Muscle of leg (tissue), 11 donors: ENCODE data around the gene PFDN4. TPM values are rescaled to one million over a fixed set of nuclear protein-coding genes. Genes with fewer than 3 reads are reported as not detected.

Experiments
- DNase-seq: peaks from one replicate; pipeline ENCODE4 v3.0.0; 2013
- H3K27ac ChIP-seq: one replicate; pipeline ENCODE4 v1.5.1; 2013; ENCODE audit warnings: mild to moderate bottlenecking, low read length, control low read depth
- H3K27me3 ChIP-seq: one replicate; pipeline ENCODE4 v1.6.1; 2013; ENCODE audit warnings: low read length; ENCODE audit not compliant: control insufficient read depth, insufficient read depth
- H3K36me3 ChIP-seq: one replicate; pipeline ENCODE4 v1.6.1; 2013; ENCODE audit warnings: low read length; ENCODE audit not compliant: control insufficient read depth, insufficient read depth
- H3K4me1 ChIP-seq: one replicate; pipeline ENCODE4 v1.6.1; 2013; ENCODE audit warnings: low read length; ENCODE audit not compliant: control insufficient read depth, insufficient read depth
- H3K4me3 ChIP-seq: one replicate; pipeline ENCODE4 v1.5.1; 2013; ENCODE audit warnings: low read length, control low read depth
- H3K9me3 ChIP-seq: replicated peaks from 2 replicates; pipeline ENCODE4 v1.6.1; 2013; ENCODE audit warnings: low read depth, low read length; ENCODE audit not compliant: control insufficient read depth
- WGBS: methylation state at CpG from one replicate; pipeline ENCODE4 v1.1.5; 2013; ENCODE audit warnings: missing lambda C conversion rate; ENCODE audit not compliant: insufficient coverage; 5-methylcytosine and 5-hydroxymethylcytosine counted together
- polyA plus RNA-seq, 8 donors: library from polyadenylated mRNA; unstranded; fragments of 120-200 nt; gene quantifications; one replicate each; pipeline versions ENCODE4 v1.2.1 to v1.2.3, GENCODE V29; 2013; ENCODE audit warnings: inconsistent platforms in 1 of 8, low replicate concordance in 1 of 8; ENCODE audit not compliant: insufficient read length in 8 of 8, insufficient read depth in 1 of 8
- total RNA-seq: library from RNA; stranded (reverse); fragments of 120-200 nt; gene quantifications from one replicate; pipeline ENCODE4 v1.2.4, GENCODE V29; 2013

The PFDN4 gene
- total and polyA plus RNA-seq, 9 donors = 56.0 to 95.5 (median 60.7) TPM

GRCh38 chr20:54199721-54200176 is 8.1 kb upstream of the PFDN4 start:
- H3K9me3 ChIP-seq = no peaks in the 10 kb centered on the region
- H3K4me1 ChIP-seq = peaks cover 7% of the 10 kb centered on the region
- H3K4me3 ChIP-seq = no peak overlapping the region
- DNase-seq = peak; percentile 81
- WGBS = 17% methylated on average over 2 of the region's 7 CpGs
- no peaks in the 10 kb centered on the region for H3K36me3 ChIP-seq
- no peaks in the 10 kb centered on the region for H3K27me3 ChIP-seq
- no peak overlapping the region for H3K27ac ChIP-seq

DNA sequence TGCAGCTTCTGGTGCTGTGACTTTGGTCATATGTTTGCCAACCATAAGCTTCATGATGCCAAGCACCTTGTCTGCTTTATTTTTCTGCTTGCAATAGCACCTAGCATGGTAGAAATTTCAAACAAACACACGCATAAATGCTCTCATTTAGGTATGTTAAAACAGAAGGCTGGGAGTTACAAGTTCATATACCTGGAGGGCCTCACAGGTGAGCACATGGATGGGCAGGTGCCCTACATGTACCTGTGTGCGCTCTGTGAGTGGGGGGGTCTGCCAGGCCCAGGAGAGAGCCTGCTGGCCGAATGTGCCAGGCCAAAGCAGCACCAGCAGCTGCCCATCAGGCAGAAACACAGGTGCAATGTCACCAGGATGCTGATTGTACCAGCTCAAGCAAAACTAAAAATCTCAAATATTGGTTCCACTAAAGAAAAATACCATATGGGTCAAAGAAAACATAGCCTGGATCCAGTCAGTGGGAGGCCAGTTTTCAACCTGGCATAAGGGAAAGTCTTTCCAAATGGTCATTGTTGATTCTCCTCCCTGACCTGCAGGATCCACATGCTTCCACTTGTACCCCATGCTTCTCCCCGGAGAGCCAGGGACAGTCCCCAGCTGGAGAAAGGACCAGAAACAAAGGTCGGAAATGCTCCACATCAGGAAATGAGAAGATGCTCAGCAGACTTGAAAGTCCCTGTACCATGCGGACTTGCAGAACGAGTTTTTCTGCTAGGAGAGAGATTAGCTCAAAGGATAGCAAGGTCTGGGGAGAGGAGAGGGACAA is 7.2 kb upstream of the PFDN4 start:
- no peak overlapping the region for H3K4me3 ChIP-seq
- no peaks in the 10 kb centered on the region for H3K27me3 ChIP-seq
- no peaks in the 10 kb centered on the region for H3K9me3 ChIP-seq
- 72% methylated on average over 5 of the region's 7 CpGs for WGBS
- H3K27ac ChIP-seq = no peak overlapping the region
- no peaks in the 10 kb centered on the region for H3K4me1 ChIP-seq
- no peaks in the 10 kb centered on the region for H3K36me3 ChIP-seq
- no peak for DNase-seq

DNA sequence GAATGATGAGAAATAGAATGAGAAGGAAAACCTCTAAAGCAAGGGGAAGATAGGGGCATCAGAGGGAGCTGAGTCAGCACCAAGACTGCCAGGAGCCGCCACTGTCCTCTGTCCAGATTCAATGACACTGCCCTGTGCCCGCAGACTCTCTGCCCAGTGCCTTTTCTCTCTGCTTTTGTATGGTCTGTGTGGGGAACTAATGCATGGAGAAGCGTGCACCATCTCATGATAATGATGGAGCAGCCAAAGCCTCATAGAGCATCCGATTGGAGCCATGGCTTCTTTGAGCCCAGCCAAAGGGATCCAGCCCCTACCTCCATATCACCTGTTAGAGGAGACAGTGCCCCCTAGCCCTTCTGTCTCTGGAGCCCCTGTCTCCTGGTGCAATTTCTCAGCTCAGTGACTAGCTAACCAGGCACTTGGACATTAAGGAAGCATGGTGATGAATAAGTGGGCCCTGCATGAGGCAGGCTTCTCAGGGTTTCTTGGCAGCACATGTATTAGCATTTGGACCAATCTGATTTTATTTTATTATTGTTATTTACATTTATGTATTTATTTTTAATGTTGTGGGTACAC is 6.5 kb upstream of the PFDN4 start:
- Histone ChIP-seq H3K9me3 (no peaks in the 10 kb centered on the region), H3K36me3 (no peaks in the 10 kb centered on the region), H3K27ac (no peak overlapping the region), H3K4me1 (no peaks in the 10 kb centered on the region), H3K27me3 (no peaks in the 10 kb centered on the region), H3K4me3 (no peak overlapping the region)
- WGBS = 88% methylated on average over 3 of the region's 4 CpGs
- no peak for DNase-seq

GRCh38 chr20:54203281-54203680 is 4.6 kb upstream of the PFDN4 start:
- Histone ChIP-seq H3K4me3 (no peak overlapping the region), H3K9me3 (no peaks in the 10 kb centered on the region), H3K27ac (no peak overlapping the region), H3K36me3 (no peaks in the 10 kb centered on the region), H3K27me3 (no peaks in the 10 kb centered on the region), H3K4me1 (no peaks in the 10 kb centered on the region)
- DNase-seq = no peak
- WGBS = no CpG with 5 or more reads among the region's 5 CpGs

DNA sequence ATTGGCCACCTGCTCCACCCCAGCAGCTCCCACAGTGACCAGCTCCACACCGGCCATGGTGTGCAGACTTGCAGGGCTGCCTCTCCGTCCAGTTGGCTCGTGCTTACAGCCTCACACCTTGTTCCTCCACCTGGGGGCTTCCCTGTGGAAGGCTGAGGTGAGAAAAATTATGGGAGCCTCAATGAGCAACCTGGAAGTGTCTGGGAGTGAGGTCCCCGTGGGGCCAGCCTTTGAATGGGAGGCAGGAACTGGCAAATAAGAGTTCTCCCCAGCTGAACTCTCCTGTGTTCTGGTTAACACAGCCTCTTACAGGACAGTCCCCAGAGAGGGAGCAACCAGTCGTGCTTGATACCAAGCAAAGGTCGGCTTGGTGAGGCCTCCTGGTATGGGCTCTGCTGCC is 3.8 kb upstream of the PFDN4 start:
- H3K4me1 ChIP-seq = peaks cover 4% of the 10 kb centered on the region
- no peaks in the 10 kb centered on the region for H3K9me3 ChIP-seq
- no peaks in the 10 kb centered on the region for H3K27me3 ChIP-seq
- no peak overlapping the region for H3K4me3 ChIP-seq
- no peak overlapping the region for H3K27ac ChIP-seq
- H3K36me3 ChIP-seq = no peaks in the 10 kb centered on the region
- no peak for DNase-seq
- 32% methylated on average over 2 of the region's 6 CpGs for WGBS

DNA sequence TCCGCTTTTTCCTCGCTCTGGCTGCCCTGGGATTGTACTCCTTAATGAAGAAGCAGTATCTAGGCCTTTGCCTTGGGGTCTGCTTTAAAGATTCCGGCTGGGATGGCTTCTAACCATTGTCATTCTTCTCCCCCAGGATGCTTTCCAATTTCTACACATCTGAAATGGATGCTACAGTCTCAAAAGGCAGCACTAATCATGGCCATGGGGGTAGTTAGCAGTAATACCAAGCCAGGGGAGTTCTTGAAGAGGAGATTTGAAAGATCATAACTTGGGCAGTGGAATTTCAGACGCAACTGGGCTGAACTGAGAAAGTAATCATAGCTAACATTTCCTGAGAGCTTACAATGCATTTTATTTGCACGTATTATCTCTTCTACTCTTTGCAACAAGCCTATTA is 3.4 kb upstream of the PFDN4 start:
- WGBS = 87% methylated on average over 3 of the region's 5 CpGs
- no peaks in the 10 kb centered on the region for H3K27me3 ChIP-seq

GRCh38 chr20:54205450-54205849 is 2.4 kb upstream of the PFDN4 start:
- Histone ChIP-seq H3K9me3 (no peaks in the 10 kb centered on the region), H3K4me1 (peaks cover 9% of the 10 kb centered on the region), H3K27me3 (no peaks in the 10 kb centered on the region), H3K27ac (no peak overlapping the region), H3K4me3 (no peak overlapping the region), H3K36me3 (peaks cover under 1% of the 10 kb centered on the region)
- no peak for DNase-seq
- WGBS = 84% methylated on average over 2 of the region's 8 CpGs

More for the DNA sequence above, 3.4 kb upstream of the PFDN4 start:
- no peaks in the 10 kb centered on the region for H3K9me3 ChIP-seq
- H3K36me3 ChIP-seq = no peaks in the 10 kb centered on the region
- no peak overlapping the region for H3K4me3 ChIP-seq
- peaks cover 7% of the 10 kb centered on the region for H3K4me1 ChIP-seq
- no peak overlapping the region for H3K27ac ChIP-seq
- no peak for DNase-seq

GRCh38 chr20:54207053-54207742 is 689 bp upstream of the PFDN4 start:
- peak overlapping the region; percentile 85 for H3K4me3 ChIP-seq
- peaks cover 9% of the 10 kb centered on the region for H3K36me3 ChIP-seq
- no peak for DNase-seq
- H3K4me1 ChIP-seq = peaks cover 11% of the 10 kb centered on the region
- no peaks in the 10 kb centered on the region for H3K9me3 ChIP-seq
- no peaks in the 10 kb centered on the region for H3K27me3 ChIP-seq
- no CpG with 5 or more reads among the region's 7 CpGs for WGBS
- H3K27ac ChIP-seq = no peak overlapping the region

- peak overlapping the region; percentile 85 for H3K4me3 ChIP-seq
- no peaks in the 10 kb centered on the region for H3K27me3 ChIP-seq
- DNase-seq = peak; percentile 30
- peaks cover 9% of the 10 kb centered on the region for H3K36me3 ChIP-seq
- peak overlapping the region; percentile 97 for H3K27ac ChIP-seq
- 4% methylated on average over 14 of the region's 15 CpGs for WGBS
- no peaks in the 10 kb centered on the region for H3K9me3 ChIP-seq
- H3K4me1 ChIP-seq = peaks cover 14% of the 10 kb centered on the region
Measured at GRCh38 chr20:54208548-54209176, 775 bp downstream of the PFDN4 start.
